ENCODE measurements around the gene CEP152.

- no peak for TF ChIP-seq CTCF (IDR thresholded peaks at IDR 0.05; ENCODE audit: insufficient read depth, low read length)
- no peak for TF ChIP-seq POLR2AphosphoS5 (IDR thresholded peaks at IDR 0.05; ENCODE audit: low read depth)
Measured at GRCh38 chr15:48833526-48834239, 22.8 kb upstream of the CEP152 start.
